Measurements from ENCODE around the gene PPP2R2C. TPM values are rescaled to one million over a fixed set of nuclear protein-coding genes. Genes with fewer than 3 reads are reported as not detected.

PPP2R2C gene
- polyA plus RNA-seq, 3 donors from 2014 or later: not detected

GRCh38 chr4:6349896-6350603 is 122.4 kb downstream of the PPP2R2C start:
- Mint-ChIP-seq H3K9me3 (no peaks in the 10 kb centered on the region), H3K36me3 (no peaks in the 10 kb centered on the region), H3K27ac (no peak overlapping the region), H3K4me3 (no peak overlapping the region), H3K27me3 (ENCODE audit: low read depth in 3 of 3) (peaks cover 4 to 5% (median 4%) of the 10 kb centered on the region in 3 donors), H3K4me1 (peaks cover 3 to 5% of the 10 kb centered on the region in 2 donors)
- no peak for DNase-seq

- Mint-ChIP-seq H3K27ac (no peak overlapping the region), H3K4me1 (peaks cover 0 to 3% of the 10 kb centered on the region in 2 donors), H3K9me3 (no peaks in the 10 kb centered on the region), H3K27me3 (ENCODE audit: low read depth in 3 of 3) (peaks cover 2 to 5% (median 4%) of the 10 kb centered on the region in 3 donors), H3K4me3 (no peak overlapping the region), H3K36me3 (no peaks in the 10 kb centered on the region)
- no peak for DNase-seq
Measured at GRCh38 chr4:6348408-6348807, 124.0 kb downstream of the PPP2R2C start.

- no peak overlapping the region for H3K27ac Mint-ChIP-seq
- no peaks in the 10 kb centered on the region for H3K36me3 Mint-ChIP-seq
- no peak overlapping the region for H3K4me3 Mint-ChIP-seq
- H3K4me1 Mint-ChIP-seq: peaks cover 0 to 3% of the 10 kb centered on the region in 2 donors
- H3K27me3 Mint-ChIP-seq (ENCODE audit: low read depth in 3 of 3): peaks cover 2 to 5% (median 2%) of the 10 kb centered on the region in 3 donors
- no peaks in the 10 kb centered on the region for H3K9me3 Mint-ChIP-seq
- DNase-seq: no peak
Measured at GRCh38 chr4:6347511-6348045, 124.8 kb downstream of the PPP2R2C start.

- Mint-ChIP-seq H3K4me1 (peaks cover 0 to 3% of the 10 kb centered on the region in 2 donors), H3K9me3 (no peaks in the 10 kb centered on the region), H3K36me3 (no peaks in the 10 kb centered on the region), H3K4me3 (no peak overlapping the region), H3K27me3 (ENCODE audit: low read depth in 3 of 3) (peaks cover 2% of the 10 kb centered on the region in 3 donors), H3K27ac (no peak overlapping the region)
- no peak for DNase-seq
Measured at GRCh38 chr4:6346373-6347110, 125.9 kb downstream of the PPP2R2C start.

GRCh38 chr4:6345866-6346265 is 126.5 kb downstream of the PPP2R2C start:
- Mint-ChIP-seq H3K4me3 (no peak overlapping the region), H3K27ac (no peak overlapping the region), H3K27me3 (ENCODE audit: low read depth in 3 of 3) (peaks cover 2% of the 10 kb centered on the region in 3 donors), H3K9me3 (no peaks in the 10 kb centered on the region), H3K36me3 (no peaks in the 10 kb centered on the region), H3K4me1 (peaks cover 0 to 2% of the 10 kb centered on the region in 2 donors)
- DNase-seq: no peak

- H3K27me3 Mint-ChIP-seq (ENCODE audit: low read depth in 3 of 3): peaks cover 2% of the 10 kb centered on the region in 3 donors
- DNase-seq: no peak
- H3K36me3 Mint-ChIP-seq: no peaks in the 10 kb centered on the region
- no peak overlapping the region for H3K27ac Mint-ChIP-seq
- H3K4me3 Mint-ChIP-seq: no peak overlapping the region
- peaks cover 0 to 6% of the 10 kb centered on the region in 2 donors for H3K4me1 Mint-ChIP-seq
- no peaks in the 10 kb centered on the region for H3K9me3 Mint-ChIP-seq
Measured at GRCh38 chr4:6345096-6345830, 127.2 kb downstream of the PPP2R2C start.

GRCh38 chr4:6343939-6344408 is 128.4 kb downstream of the PPP2R2C start:
- no peak for DNase-seq
- H3K4me3 Mint-ChIP-seq: no peak overlapping the region
- H3K9me3 Mint-ChIP-seq: no peaks in the 10 kb centered on the region

GRCh38 chr4:6342530-6343293 is 129.7 kb downstream of the PPP2R2C start:
- H3K4me3 Mint-ChIP-seq: no peak overlapping the region
- peaks cover 19 to 26% of the 10 kb centered on the region in 2 donors for H3K4me1 Mint-ChIP-seq
- H3K27ac Mint-ChIP-seq: no peak overlapping the region
- peaks cover 4 to 6% (median 5%) of the 10 kb centered on the region in 3 donors for H3K27me3 Mint-ChIP-seq (ENCODE audit: low read depth in 3 of 3)
- no peak for DNase-seq
- no peaks in the 10 kb centered on the region for H3K36me3 Mint-ChIP-seq
- H3K9me3 Mint-ChIP-seq: no peaks in the 10 kb centered on the region

More at GRCh38 chr4:6343939-6344408, 128.4 kb downstream of the PPP2R2C start:
- Mint-ChIP-seq H3K27me3 (ENCODE audit: low read depth in 3 of 3) (peaks cover 0 to 2% (median 1%) of the 10 kb centered on the region in 3 donors), H3K4me1 (peaks cover 6 to 13% of the 10 kb centered on the region in 2 donors), H3K27ac (no peak overlapping the region), H3K36me3 (no peaks in the 10 kb centered on the region)

GRCh38 chr4:6341696-6342095 is 130.7 kb downstream of the PPP2R2C start:
- H3K4me3 Mint-ChIP-seq: no peak overlapping the region
- peaks cover 5 to 7% (median 6%) of the 10 kb centered on the region in 3 donors for H3K27me3 Mint-ChIP-seq (ENCODE audit: low read depth in 3 of 3)

GRCh38 chr4:6340446-6341015 is 131.9 kb downstream of the PPP2R2C start:
- DNase-seq: no peak
- peaks cover 5 to 7% (median 5%) of the 10 kb centered on the region in 3 donors for H3K27me3 Mint-ChIP-seq (ENCODE audit: low read depth in 3 of 3)
- H3K27ac Mint-ChIP-seq: peak overlapping the region in 1 of 6 donors; percentile 38
- no peaks in the 10 kb centered on the region for H3K36me3 Mint-ChIP-seq
- peak overlapping the region in 1 of 5 donors; percentile 29 for H3K4me3 Mint-ChIP-seq
- no peaks in the 10 kb centered on the region for H3K9me3 Mint-ChIP-seq
- H3K4me1 Mint-ChIP-seq: peaks cover 28 to 32% of the 10 kb centered on the region in 2 donors

More at GRCh38 chr4:6341696-6342095, 130.7 kb downstream of the PPP2R2C start:
- peaks cover 28 to 33% of the 10 kb centered on the region in 2 donors for H3K4me1 Mint-ChIP-seq
- DNase-seq: no peak
- no peaks in the 10 kb centered on the region for H3K36me3 Mint-ChIP-seq
- no peak overlapping the region for H3K27ac Mint-ChIP-seq
- no peaks in the 10 kb centered on the region for H3K9me3 Mint-ChIP-seq

- peaks cover 28 to 36% of the 10 kb centered on the region in 2 donors for H3K4me1 Mint-ChIP-seq
- H3K27me3 Mint-ChIP-seq (ENCODE audit: low read depth in 3 of 3): peaks cover 5 to 12% (median 5%) of the 10 kb centered on the region in 3 donors
- H3K27ac Mint-ChIP-seq: peak overlapping the region in 1 of 6 donors; percentile 38
- H3K9me3 Mint-ChIP-seq: no peaks in the 10 kb centered on the region
- no peaks in the 10 kb centered on the region for H3K36me3 Mint-ChIP-seq
- H3K4me3 Mint-ChIP-seq: peak overlapping the region in 1 of 5 donors; percentile 29
- no peak for DNase-seq
Measured at GRCh38 chr4:6339818-6340445, 132.5 kb downstream of the PPP2R2C start.
